Thyroid gland (tissue), 4 donors: ENCODE data around the gene COBLL1.

Experiments
- CTCF ChIP-seq, 6 experiments: fragments of 200-600 bp in 3 of 6; fragments of 450-650 bp in 3 of 6; sonication (generic) in 3 of 6; IDR thresholded peaks; one replicate each; pipeline ENCODE4 v1.5.1; 2016 to 2019; ENCODE audit warnings: antibody characterized with exemption in 6 of 6, mild to moderate bottlenecking in 2 of 6, inconsistent platforms in 1 of 6, moderate library complexity in 1 of 6
- POLR2A ChIP-seq, 2 donors: fragments of 450-650 bp; IDR thresholded peaks; one replicate each; pipeline ENCODE4 v1.6.1; 2017; ENCODE audit warnings: antibody characterized with exemption in 2 of 2, mild to moderate bottlenecking in 2 of 2, moderate library complexity in 1 of 2

GRCh38 chr2:164778723-164779122 lies 62.9 kb downstream of the COBLL1 start:
- no peak for TF ChIP-seq CTCF (IDR thresholded peaks at IDR 0.05)
- no peak for TF ChIP-seq POLR2A (IDR thresholded peaks at IDR 0.05)
